Liver (tissue), 9 donors: Measurements from ENCODE around the gene MBNL3. TPM values are rescaled to one million over a fixed set of nuclear protein-coding genes. Genes with fewer than 3 reads are reported as not detected.

Experiments used
- DNase-seq: peaks from one replicate; pipeline ENCODE4 v3.0.0-alpha.2; 2017; ENCODE audit warnings: low spot score
- H3K27ac ChIP-seq, 2 donors: one replicate each; pipeline ENCODE4 v1.7.0; 2013; ENCODE audit warnings: inconsistent platforms in 2 of 2, low read length in 2 of 2, control low read depth in 1 of 2, low read depth in 1 of 2, mild to moderate bottlenecking in 1 of 2
- H3K27me3 ChIP-seq, 4 donors: one replicate each; pipeline versions ENCODE4 v1.6.1 to v1.7.0; 2013; ENCODE audit warnings: low read length in 3 of 4, inconsistent platforms in 1 of 4, mild to moderate bottlenecking in 1 of 4, moderate library complexity in 1 of 4; ENCODE audit not compliant: control insufficient read depth in 4 of 4, insufficient read depth in 4 of 4
- H3K36me3 ChIP-seq, 4 donors: one replicate each; pipeline versions ENCODE4 v1.6.1 to v1.7.0; 2013; ENCODE audit warnings: low read length in 3 of 4, mild to moderate bottlenecking in 3 of 4, low read depth in 1 of 4, moderate library complexity in 1 of 4; ENCODE audit not compliant: control insufficient read depth in 4 of 4, insufficient read depth in 3 of 4
- H3K4me1 ChIP-seq, 4 donors: one replicate each; pipeline versions ENCODE4 v1.6.1 to v1.7.0; 2013; ENCODE audit warnings: low read length in 3 of 4, mild to moderate bottlenecking in 3 of 4, moderate library complexity in 1 of 4; ENCODE audit not compliant: control insufficient read depth in 4 of 4, insufficient read depth in 4 of 4
- H3K4me3 ChIP-seq, 3 donors: one replicate each; pipeline versions ENCODE4 v1.6.1 to v1.7.0; 2013; ENCODE audit warnings: low read length in 3 of 3, control low read depth in 1 of 3, low read depth in 1 of 3, mild to moderate bottlenecking in 1 of 3
- H3K9ac ChIP-seq, 2 donors: one replicate each; pipeline ENCODE4 v1.7.0; 2013; ENCODE audit warnings: low read length in 2 of 2, mild to moderate bottlenecking in 2 of 2, moderate library complexity in 2 of 2, control low read depth in 1 of 2, low read depth in 1 of 2
- H3K9me3 ChIP-seq, 4 donors: one replicate each; pipeline versions ENCODE4 v1.6.1 to v1.7.0; 2013; ENCODE audit warnings: low read length in 3 of 4; ENCODE audit not compliant: control insufficient read depth in 4 of 4
- GABPA ChIP-seq, 2 donors: IDR thresholded peaks in 1 of 2; conservative IDR thresholded peaks in 1 of 2; 2 replicates each; pipeline ENCODE4 v1.6.1; 2016; ENCODE audit warnings: antibody characterized with exemption in 2 of 2, mild to moderate bottlenecking in 1 of 2, moderate library complexity in 1 of 2
- HNF4A ChIP-seq, 2 donors: conservative IDR thresholded peaks; 2 replicates each; pipeline ENCODE4 v1.6.1; 2016; ENCODE audit warnings: antibody characterized with exemption in 2 of 2, mild to moderate bottlenecking in 2 of 2
- HNF4G ChIP-seq: IDR thresholded peaks from 2 replicates; pipeline ENCODE4 v1.6.1; 2016; ENCODE audit warnings: antibody characterized with exemption
- JUND ChIP-seq, 2 donors: IDR thresholded peaks; 2 replicates each; pipeline ENCODE4 v1.6.1; 2016; ENCODE audit warnings: antibody characterized with exemption in 2 of 2
- NR2F2 ChIP-seq: IDR thresholded peaks from 2 replicates; pipeline ENCODE4 v1.6.1; 2016; ENCODE audit warnings: antibody characterized with exemption
- RAD21 ChIP-seq, 2 donors: IDR thresholded peaks; 2 replicates each; pipeline ENCODE4 v1.6.1; 2016; ENCODE audit warnings: antibody characterized with exemption in 2 of 2, mild to moderate bottlenecking in 2 of 2
- RXRA ChIP-seq, 2 donors: IDR thresholded peaks; 2 replicates each; pipeline ENCODE4 v1.6.1; 2017 to 2018; ENCODE audit warnings: antibody characterized with exemption in 2 of 2, mild to moderate bottlenecking in 1 of 2
- TAF1 ChIP-seq: conservative IDR thresholded peaks from 2 replicates; pipeline ENCODE4 v1.6.1; 2016; ENCODE audit warnings: antibody characterized with exemption, mild to moderate bottlenecking
- YY1 ChIP-seq: IDR thresholded peaks from 2 replicates; pipeline ENCODE4 v1.6.1; 2016; ENCODE audit warnings: antibody characterized with exemption, mild to moderate bottlenecking
- WGBS: extraction: QIAGEN DNeasy Blood & Tissue Kit; methylation state at CpG from one replicate; pipeline ENCODE4 v1.1.7; 2013; 5-methylcytosine and 5-hydroxymethylcytosine counted together
- polyA plus RNA-seq, 2 donors: library from polyadenylated mRNA; stranded (reverse) in 1 of 2; unstranded in 1 of 2; fragments of 200-250 nt in 1 of 2; fragments of >200 nt in 1 of 2; fragmentation: Nextera tagmentation in 1 of 2; extraction: Ambion mirVana in 1 of 2; gene quantifications; one replicate each; pipeline versions ENCODE4 v1.2.1 to v1.2.3, GENCODE V29; 2013 to 2015
- total RNA-seq, 2 donors: library from RNA; depleted of rRNA; stranded (reverse); fragments of >200 nt; gene quantifications; one replicate each; pipeline ENCODE4 v1.2.3, GENCODE V29; 2014
- TF ChIP-seq, protein P1 (sequence below): fragments of 150-350 bp; IDR thresholded peaks from 2 replicates; pipeline ENCODE4 v1.5.1; 2017; ENCODE audit warnings: improper control_type of control experiment, low read depth, low read length; ENCODE audit not compliant: missing input control
- TF ChIP-seq, protein P2 (sequence below): IDR thresholded peaks from 2 replicates; pipeline ENCODE4 v1.6.1; 2016; ENCODE audit warnings: antibody characterized with exemption
- TF ChIP-seq, protein P3 (sequence below): IDR thresholded peaks from 2 replicates; pipeline ENCODE4 v1.6.1; 2016; ENCODE audit warnings: antibody characterized with exemption, mild to moderate bottlenecking
- TF ChIP-seq, protein P4 (sequence below): IDR thresholded peaks from 2 replicates; pipeline ENCODE4 v1.6.1; 2016; ENCODE audit warnings: antibody characterized with exemption
- TF ChIP-seq, protein P5 (sequence below): IDR thresholded peaks from 2 replicates; pipeline ENCODE4 v1.6.1; 2016; ENCODE audit warnings: antibody characterized with exemption
- donor health status: healthy.
- donor health status: healthy.
- donor health status: healthy.
- donor health status: healthy.
- donor health status: healthy.

Gene MBNL3
- total and polyA plus RNA-seq, 4 donors = 20.6 to 149 (median 82.3) TPM

DNA sequence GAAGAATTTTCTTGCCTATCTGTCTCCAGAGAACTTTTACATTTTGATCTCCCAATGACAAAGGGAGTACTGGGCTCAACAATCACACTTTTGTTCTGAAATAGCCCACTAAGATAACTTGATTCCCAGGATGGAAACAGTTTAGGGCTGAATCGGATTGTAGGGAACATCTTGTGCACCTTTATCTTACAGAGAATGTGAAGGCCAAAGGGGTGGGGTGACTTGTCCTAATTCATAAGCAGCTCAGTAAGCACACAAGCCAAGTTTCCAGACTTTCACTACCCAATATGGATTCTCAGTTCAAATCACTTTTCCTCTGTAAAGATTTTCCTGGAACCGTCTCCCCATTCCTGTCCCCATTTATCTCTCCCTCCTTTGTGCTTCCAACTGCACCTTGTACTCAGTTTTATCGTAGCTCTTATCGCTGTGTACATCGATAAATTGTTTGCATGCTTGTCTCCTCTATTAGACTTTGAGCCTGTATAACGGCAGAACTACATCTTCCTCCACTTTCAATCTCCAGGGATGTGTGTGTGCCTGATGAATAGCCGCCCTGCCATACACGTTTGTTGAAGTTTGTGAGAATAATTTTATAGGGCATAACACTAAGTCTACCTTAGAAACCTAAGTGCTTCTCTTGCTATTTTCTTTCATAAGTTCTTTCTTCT, 77.4 kb downstream of the MBNL3 start:
- Histone ChIP-seq H3K27ac (no peak overlapping the region), H3K4me1 (peaks cover 0 to 17% (median 13%) of the 10 kb centered on the region in 4 donors), H3K9me3 (no peaks in the 10 kb centered on the region), H3K9ac (peak overlapping the region in 1 of 2 donors; percentile 64), H3K4me3 (peak overlapping the region; percentile 34 to 65 (median 58)), H3K27me3 (no peaks in the 10 kb centered on the region), H3K36me3 (no peaks in the 10 kb centered on the region)
- no peak for DNase-seq
- 27% methylated on average over 8 of the region's 8 CpGs for WGBS
- TF ChIP-seq JUND (IDR thresholded peaks at IDR 0.05) (no peak), NR2F2 (no peak), GABPA (IDR thresholded peaks at IDR 0.05 in 1 of 2, conservative IDR thresholded peaks at IDR 0.05 in 1 of 2) (no peak), RAD21 (IDR thresholded peaks at IDR 0.05) (peak in 1 of 2 donors; percentile 8), HNF4A (conservative IDR thresholded peaks at IDR 0.05) (peak; percentile 40 to 66), RXRA (IDR thresholded peaks at IDR 0.05) (peak in 1 of 2 donors; percentile 17), YY1 (peak; percentile 48), TAF1 (no peak), HNF4G (peak; percentile 12)
- TF ChIP-seq, protein P1, sequence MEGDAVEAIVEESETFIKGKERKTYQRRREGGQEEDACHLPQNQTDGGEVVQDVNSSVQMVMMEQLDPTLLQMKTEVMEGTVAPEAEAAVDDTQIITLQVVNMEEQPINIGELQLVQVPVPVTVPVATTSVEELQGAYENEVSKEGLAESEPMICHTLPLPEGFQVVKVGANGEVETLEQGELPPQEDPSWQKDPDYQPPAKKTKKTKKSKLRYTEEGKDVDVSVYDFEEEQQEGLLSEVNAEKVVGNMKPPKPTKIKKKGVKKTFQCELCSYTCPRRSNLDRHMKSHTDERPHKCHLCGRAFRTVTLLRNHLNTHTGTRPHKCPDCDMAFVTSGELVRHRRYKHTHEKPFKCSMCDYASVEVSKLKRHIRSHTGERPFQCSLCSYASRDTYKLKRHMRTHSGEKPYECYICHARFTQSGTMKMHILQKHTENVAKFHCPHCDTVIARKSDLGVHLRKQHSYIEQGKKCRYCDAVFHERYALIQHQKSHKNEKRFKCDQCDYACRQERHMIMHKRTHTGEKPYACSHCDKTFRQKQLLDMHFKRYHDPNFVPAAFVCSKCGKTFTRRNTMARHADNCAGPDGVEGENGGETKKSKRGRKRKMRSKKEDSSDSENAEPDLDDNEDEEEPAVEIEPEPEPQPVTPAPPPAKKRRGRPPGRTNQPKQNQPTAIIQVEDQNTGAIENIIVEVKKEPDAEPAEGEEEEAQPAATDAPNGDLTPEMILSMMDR = no peak
- TF ChIP-seq, protein P2, sequence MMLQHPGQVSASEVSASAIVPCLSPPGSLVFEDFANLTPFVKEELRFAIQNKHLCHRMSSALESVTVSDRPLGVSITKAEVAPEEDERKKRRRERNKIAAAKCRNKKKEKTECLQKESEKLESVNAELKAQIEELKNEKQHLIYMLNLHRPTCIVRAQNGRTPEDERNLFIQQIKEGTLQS = no peak
- TF ChIP-seq, protein P3, sequence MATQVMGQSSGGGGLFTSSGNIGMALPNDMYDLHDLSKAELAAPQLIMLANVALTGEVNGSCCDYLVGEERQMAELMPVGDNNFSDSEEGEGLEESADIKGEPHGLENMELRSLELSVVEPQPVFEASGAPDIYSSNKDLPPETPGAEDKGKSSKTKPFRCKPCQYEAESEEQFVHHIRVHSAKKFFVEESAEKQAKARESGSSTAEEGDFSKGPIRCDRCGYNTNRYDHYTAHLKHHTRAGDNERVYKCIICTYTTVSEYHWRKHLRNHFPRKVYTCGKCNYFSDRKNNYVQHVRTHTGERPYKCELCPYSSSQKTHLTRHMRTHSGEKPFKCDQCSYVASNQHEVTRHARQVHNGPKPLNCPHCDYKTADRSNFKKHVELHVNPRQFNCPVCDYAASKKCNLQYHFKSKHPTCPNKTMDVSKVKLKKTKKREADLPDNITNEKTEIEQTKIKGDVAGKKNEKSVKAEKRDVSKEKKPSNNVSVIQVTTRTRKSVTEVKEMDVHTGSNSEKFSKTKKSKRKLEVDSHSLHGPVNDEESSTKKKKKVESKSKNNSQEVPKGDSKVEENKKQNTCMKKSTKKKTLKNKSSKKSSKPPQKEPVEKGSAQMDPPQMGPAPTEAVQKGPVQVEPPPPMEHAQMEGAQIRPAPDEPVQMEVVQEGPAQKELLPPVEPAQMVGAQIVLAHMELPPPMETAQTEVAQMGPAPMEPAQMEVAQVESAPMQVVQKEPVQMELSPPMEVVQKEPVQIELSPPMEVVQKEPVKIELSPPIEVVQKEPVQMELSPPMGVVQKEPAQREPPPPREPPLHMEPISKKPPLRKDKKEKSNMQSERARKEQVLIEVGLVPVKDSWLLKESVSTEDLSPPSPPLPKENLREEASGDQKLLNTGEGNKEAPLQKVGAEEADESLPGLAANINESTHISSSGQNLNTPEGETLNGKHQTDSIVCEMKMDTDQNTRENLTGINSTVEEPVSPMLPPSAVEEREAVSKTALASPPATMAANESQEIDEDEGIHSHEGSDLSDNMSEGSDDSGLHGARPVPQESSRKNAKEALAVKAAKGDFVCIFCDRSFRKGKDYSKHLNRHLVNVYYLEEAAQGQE = no peak
- TF ChIP-seq, protein P4, sequence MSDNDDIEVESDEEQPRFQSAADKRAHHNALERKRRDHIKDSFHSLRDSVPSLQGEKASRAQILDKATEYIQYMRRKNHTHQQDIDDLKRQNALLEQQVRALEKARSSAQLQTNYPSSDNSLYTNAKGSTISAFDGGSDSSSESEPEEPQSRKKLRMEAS = no peak
- TF ChIP-seq, protein P5, sequence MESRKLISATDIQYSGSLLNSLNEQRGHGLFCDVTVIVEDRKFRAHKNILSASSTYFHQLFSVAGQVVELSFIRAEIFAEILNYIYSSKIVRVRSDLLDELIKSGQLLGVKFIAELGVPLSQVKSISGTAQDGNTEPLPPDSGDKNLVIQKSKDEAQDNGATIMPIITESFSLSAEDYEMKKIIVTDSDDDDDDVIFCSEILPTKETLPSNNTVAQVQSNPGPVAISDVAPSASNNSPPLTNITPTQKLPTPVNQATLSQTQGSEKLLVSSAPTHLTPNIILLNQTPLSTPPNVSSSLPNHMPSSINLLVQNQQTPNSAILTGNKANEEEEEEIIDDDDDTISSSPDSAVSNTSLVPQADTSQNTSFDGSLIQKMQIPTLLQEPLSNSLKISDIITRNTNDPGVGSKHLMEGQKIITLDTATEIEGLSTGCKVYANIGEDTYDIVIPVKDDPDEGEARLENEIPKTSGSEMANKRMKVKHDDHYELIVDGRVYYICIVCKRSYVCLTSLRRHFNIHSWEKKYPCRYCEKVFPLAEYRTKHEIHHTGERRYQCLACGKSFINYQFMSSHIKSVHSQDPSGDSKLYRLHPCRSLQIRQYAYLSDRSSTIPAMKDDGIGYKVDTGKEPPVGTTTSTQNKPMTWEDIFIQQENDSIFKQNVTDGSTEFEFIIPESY = no peak
